HFF-Myc (cell line): Measurements from ENCODE around the gene RBM38.
A peak's percentile ranks its signal among the peaks of the same experiment; 100 is the strongest.

ENCODE experiments used
- DNase-seq: peaks from one replicate; pipeline ENCODE4 v3.0.0-alpha.2; 2011; ENCODE audit warnings: low read depth; ENCODE audit errors: extremely low read depth
- H3K4me3 ChIP-seq: replicated peaks from 2 replicates; pipeline ENCODE4 v1.5.1; 2011; ENCODE audit warnings: low read depth, mild to moderate bottlenecking, control low read depth, low read length
- CTCF ChIP-seq: IDR thresholded peaks from 2 replicates; pipeline ENCODE4 v1.5.1; 2012; ENCODE audit warnings: mild to moderate bottlenecking, low read depth, low read length, control low read depth; ENCODE audit errors: missing control alignments

Gene RBM38

GRCh38 chr20:57380081-57380750 is 11.0 kb upstream of the RBM38 start:
- no peak for TF ChIP-seq CTCF
- H3K4me3 ChIP-seq = no peak overlapping the region
- DNase-seq = no peak

- peak; percentile 95 for TF ChIP-seq CTCF
- peak; percentile 42 for DNase-seq
- no peak overlapping the region for H3K4me3 ChIP-seq
Observed at GRCh38 chr20:57381596-57382503, 9.3 kb upstream of the RBM38 start.

- DNase-seq = no peak
- H3K4me3 ChIP-seq = no peak overlapping the region
- TF ChIP-seq CTCF = no peak
Observed at GRCh38 chr20:57382516-57382915, 8.7 kb upstream of the RBM38 start.

GRCh38 chr20:57383447-57384347 is 7.5 kb upstream of the RBM38 start:
- H3K4me3 ChIP-seq = no peak overlapping the region
- no peak for TF ChIP-seq CTCF
- DNase-seq = no peak

- no peak overlapping the region for H3K4me3 ChIP-seq
- DNase-seq = no peak
- no peak for TF ChIP-seq CTCF
Observed at GRCh38 chr20:57384486-57384885, 6.7 kb upstream of the RBM38 start.

- TF ChIP-seq CTCF = no peak
- DNase-seq = no peak
Observed at GRCh38 chr20:57384953-57385761, 6.0 kb upstream of the RBM38 start.

More at GRCh38 chr20:57384953-57385761, 6.0 kb upstream of the RBM38 start:
- no peak overlapping the region for H3K4me3 ChIP-seq
